ENCODE data around the gene TAAR1. TPM values are rescaled to one million over a fixed set of nuclear protein-coding genes. Genes with fewer than 3 reads are reported as not detected.
"Not testable (repeated sequence)": the region's sequence is repeated elsewhere in the genome, so short reads cannot be mapped to it uniquely, and the experiment has no call there.

The TAAR1 gene
- total RNA-seq, 1 donor from 2014 or later: not detected

DNA sequence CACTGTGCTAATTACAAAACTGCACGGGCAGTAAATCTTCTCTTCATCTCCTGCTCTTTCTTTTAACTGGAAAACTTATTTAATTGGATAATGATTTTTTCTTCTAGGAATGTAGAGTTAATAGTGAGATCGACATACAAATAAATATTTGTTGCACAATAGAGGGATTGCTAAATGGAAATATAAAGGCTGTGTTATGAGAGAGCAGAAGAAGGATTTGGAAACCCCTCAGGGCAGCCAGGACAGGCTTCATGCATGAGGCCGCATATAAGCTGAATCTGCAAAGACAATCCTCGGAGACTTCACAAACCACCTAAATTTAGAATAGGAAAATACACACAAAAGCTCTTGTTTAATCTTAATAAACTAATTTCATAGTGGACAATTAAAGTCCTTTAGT lies 2.9 kb upstream of the TAAR1 start:
- no peak for DNase-seq

DNA sequence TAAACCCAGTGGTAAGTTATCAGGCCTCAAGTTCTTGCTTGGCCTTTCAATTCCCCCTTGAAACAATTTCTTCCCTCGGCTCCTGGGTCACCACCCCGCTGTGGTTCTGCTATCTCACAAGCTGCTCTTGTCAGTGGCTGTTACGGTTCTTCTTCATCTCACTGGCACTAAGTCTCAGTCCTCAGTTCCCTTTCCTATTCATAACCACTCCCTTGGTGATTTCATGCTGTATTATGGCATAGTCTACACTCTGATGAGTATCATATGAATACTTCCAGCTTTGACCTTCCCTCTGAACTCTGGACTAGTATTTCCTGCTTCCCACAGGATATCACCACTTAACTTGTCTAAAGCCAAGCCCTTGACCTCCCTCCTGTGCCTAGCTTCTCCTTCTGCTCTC lies 7.9 kb downstream of the TAAR1 start:
- DNase-seq: no peak

DNA sequence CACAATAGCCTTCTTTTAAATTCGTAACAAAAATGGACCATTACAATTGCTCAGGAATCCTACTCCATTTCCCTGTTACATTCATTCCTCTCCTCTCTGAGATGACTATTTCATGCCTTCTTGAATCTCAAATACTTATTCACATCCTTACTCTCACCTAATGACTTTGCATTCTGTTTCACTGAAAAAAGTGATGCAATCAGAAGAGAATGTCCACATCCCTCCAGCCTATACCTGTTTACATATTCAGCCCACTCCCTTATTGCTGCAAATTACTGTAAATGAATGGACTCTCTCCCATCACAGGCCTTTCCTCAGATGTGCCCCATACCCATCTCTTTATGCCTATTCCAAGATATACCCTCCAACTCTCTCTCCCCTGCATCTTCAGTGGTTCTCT lies 8.6 kb downstream of the TAAR1 start:
- no peak for DNase-seq

DNA sequence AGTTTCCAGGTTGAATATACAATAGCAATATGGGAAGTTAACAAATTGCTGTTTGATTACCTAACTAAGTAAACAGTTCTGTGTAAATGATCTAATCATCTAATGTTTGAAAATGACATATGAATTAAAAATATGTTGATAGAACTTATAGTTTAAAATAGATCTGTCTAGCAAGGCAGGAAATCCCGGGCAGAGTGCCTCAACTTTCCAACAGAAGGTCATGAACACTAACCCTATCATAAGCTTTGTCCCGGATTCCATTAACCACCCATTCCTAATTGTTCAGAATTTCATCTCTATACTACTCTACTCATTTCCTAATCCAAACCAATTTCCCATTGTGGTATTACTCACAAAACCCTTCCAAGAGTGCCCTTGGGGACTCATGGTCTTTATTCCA lies 10.2 kb downstream of the TAAR1 start:
- DNase-seq: no peak

DNA sequence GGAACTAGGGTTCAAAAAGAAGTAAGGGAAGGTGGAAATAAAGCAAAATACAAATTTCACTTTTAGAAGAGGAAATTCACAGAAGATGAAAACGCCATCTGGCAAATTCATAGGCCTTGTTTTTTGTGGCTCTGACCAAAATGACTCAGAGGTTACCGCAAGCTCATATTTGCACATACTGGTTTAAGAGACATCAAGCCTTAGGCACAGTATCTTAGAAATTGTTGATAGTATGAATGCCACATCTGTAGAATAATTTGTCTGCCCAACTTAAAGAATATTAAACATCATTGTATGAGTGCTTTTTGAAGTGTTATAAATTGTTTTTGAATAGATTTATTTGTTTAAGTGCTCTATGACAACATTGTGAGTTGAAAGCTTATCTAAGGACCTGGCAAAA lies 10.6 kb downstream of the TAAR1 start:
- DNase-seq: no peak

DNA sequence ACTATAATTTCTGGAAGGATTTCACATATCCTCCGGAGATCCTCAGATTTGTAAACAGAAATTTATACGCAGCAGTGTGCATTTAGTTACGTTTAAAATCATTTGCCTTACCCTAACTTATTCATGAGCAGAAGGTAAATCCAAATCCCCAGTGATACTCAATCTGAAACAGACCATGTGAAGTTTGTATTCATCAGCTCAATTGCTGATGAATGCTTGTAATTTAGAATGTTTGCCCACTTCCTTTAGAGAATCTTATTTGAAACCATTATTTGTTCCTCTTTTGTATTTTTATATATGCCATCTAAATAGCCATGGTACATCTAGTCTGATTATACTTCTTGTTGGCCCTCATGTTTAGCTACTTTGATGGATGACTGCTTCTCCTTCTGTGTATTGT lies 15.4 kb downstream of the TAAR1 start:
- no peak for DNase-seq

DNA sequence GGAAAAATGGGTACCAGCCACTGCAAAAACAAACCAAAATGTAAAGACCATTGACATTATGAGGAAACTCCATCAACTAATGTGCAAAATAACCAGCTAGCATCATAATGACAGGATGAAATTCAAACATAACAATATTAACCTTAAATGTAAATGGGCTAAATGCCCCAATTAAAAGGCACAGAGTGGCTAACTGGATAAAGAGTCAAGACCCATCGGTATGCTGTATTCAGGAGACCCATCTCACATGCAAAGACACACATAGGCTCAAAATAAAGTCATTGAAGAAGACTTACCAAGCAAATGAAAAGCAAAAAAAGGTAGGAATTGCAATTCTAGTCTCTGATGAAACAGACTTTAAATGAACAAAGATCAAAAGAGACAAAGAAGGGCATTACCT lies 21.8 kb downstream of the TAAR1 start:
- not testable (repeated sequence) for DNase-seq

DNA sequence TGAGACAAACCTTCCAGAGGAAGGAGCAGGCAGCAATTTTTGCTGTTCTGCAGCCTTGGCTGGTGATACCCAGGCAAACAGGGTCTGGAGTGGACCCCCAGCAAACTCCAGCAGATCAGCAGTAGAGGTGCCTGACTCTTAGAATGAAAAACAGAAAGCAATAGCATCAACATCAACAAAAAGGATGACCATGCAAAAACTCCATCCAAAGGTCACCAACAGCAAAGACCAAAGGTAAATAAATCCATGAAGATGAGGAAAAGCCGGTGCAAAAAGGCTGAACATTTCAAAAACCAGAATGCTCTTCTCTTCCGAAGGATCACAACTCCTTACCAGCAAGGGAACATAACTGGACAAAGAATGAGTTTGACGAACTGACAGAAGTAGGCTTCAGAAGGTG lies 23.1 kb downstream of the TAAR1 start:
- DNase-seq: not testable (repeated sequence)

DNA sequence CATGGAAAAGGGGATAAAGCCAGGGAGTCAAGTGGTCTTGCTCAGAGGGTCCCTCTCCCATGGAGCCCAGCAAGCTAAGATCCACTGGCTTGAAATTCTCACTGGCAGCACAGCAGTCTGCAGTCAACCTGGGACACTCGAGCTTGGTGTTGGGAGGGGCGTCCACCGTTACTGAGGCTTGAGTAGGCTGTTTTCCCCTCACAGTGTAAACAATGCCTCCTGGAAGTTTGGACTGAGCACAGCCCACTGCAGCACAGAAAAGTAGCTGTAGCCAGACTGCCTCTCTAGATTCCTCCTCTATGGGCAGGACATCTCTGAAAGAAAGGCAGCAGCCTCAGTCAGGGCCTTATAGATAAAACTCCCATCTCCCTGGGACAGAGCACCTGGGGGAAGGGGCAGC lies 23.7 kb downstream of the TAAR1 start:
- DNase-seq: not testable (repeated sequence)

DNA sequence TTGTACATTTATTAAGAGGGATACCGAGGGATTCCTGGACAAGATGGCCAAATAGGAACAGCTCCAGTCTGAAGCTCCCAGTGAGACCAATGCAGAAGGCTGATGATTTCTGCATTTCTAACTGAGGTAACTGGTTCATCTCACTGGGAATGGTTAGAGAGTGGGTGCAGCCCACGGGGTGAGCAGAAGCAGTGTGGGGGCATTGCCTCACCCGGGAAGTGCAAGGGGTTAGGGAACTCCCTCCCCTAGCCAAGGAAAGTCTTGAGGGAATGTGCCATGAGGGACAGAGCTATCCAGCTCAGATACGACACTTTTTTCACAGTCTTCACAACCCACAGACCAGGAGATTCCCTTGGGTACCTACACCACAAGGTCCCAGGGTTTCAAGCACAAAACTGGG lies 24.2 kb downstream of the TAAR1 start:
- no peak for DNase-seq

DNA sequence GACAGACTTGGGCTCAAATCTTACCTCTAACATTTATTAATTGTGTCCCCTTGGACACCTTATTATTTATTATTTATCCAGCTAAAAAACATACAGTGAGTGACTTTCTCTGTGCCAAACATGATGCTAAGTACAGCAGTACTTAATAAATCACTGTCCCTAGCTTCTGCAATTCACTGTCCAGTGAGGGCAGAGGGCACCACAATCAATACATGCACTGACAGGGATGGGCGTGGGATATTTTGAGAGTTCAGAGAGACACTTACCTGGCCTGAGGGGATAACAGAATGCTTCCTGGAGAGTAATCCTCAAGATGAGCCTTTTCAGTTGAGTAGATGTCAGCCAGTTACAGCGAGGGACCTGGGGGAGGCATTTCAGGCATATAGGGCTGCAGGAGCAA lies 25.6 kb downstream of the TAAR1 start:
- DNase-seq: no peak

DNA sequence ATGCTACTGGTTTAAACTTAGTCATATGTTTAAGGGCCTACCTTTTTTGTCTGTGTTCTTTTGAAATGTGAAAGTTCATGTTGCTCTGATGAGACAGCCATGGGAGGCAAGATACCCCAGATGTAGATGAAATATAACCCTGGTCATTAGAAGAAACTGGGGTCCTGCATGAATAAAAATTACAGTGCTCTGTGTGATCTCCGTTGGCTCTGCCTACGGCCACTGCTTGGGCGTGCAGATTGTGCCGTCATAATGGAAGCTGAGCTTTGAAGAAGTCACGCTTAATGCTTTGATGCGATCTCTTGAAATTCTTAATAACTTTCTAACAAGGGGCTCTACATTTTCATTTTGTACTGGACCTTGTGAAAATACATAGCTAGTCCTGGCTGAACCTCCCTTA lies 34.8 kb downstream of the TAAR1 start, which contains the start of gene TAAR2:
Gene TAAR2 (minus strand): TSS at position 101 of the 400 bp plus-strand sequence. CDS start 0 bp downstream, at position 101.
- no peak for DNase-seq

DNA sequence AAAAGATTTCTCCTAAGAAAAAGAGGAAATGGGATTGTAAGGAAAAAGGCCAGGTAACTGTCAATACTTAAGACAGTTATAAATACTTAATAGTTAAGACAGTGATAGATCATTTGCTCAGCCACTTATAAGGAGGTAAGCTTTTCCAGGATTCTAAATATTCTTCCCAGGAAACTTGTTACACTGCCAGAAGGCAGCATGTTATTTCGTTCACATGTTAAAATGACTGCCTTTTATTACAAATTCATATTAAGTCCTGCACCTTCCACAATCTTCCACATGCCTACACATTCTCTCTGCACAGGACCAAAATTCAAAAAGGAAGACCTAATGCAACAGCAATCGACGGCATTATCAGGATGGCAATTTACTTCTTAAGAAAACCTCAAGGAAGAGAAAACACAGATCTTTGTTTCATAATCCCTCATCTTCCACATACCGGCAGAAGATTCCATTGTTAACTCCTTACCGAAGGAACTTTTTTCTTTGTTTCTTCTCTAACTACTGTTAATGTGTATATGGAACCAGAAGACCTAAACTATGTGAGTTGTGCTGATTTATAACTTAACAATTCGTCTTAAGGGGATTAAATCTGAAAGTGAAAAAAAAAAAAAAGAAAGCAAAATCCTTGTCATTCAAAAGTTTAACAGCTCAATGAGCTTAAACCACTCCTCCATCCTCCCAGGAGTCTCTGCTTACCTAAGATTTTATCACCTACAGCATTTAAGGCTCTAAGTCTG lies 35.7 kb downstream of the TAAR1 start:
- no peak for DNase-seq

DNA sequence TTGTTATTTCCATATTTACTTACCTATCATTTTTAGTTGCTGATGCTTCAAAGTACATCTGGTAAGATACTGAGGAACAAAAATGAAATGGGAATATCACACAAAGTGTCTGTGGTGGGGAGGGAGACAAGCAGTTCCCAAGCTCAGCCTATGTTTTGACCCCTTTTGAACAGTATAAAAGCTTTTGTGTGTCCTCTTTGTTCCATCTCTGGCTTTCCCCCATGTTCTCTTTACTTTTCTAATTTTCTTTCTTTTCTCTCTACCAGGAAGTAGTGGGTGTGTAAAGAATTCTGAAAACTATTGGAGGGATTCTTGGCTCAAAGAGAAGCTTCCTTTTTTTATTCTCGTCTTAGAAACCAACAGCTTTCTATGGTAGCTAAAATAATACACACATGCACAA lies 42.3 kb downstream of the TAAR1 start:
- DNase-seq: no peak

DNA sequence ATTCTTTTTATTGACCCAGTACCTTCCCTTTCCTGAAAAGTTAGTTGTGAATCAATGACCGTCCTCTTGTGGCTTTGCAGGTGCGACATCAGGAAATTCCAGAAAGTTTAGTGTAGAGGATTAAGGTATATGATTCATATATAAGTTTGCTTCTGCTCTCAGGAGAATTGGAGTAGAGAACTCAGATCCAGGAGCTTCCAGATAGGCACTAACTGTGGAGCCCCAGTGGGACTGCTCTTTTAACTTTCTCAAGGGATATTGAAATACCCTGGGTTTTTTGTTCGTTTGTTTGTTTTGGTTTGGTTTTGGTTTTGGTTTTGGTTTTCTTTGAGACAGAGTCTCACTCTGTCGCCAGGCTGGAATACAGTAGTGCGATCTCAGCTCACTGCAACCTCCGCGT lies 44.4 kb downstream of the TAAR1 start:
- no peak for DNase-seq

DNA sequence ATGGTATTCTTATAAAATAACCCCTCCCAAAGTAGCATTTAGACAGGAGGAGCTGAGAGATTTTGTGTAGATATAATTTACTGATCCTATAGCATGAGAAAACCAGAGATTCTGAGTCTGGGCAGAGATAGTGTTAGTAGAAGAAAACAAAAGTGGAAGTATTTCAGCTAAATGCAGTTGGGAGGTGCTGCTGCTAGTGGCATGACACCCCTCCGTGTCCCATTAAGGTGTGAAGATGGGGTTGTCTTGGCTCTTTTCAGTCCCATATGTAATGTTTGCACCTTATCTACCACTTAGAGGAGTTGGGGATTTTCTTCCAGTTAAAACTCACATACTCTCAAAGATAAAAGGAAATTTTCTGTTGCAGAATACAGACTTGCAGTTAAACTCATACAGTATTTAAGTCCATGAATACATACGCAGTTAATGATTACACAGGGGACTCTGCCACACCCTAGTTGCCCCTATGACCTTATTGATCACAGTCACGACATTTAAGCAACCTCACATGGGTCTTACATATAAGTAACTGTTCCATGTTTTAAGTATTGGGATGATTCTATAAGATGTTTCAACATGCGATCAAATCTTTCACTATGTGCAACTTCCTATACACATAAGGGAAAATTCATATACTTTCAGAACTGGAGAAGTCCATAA lies 46.4 kb downstream of the TAAR1 start:
- DNase-seq: no peak

DNA sequence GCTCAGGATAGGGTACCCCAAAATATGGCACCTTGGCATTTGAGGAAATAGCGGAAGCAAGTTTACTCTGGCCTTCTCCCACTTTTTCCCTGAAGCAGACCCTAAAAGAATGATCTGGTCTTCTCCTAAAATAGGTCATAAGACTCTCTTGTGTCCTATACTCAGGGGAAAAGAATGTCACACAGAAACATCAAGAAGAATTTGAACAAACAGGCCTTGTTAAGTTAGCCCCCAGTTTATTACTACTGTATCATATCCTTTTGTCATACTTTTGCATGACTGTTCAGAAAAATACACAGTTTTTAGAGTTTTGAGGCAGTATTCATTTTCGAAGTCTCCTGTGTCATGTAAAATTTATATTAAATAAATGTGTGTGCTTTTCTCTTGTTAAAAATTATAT lies 47.4 kb downstream of the TAAR1 start:
- no peak for DNase-seq

DNA sequence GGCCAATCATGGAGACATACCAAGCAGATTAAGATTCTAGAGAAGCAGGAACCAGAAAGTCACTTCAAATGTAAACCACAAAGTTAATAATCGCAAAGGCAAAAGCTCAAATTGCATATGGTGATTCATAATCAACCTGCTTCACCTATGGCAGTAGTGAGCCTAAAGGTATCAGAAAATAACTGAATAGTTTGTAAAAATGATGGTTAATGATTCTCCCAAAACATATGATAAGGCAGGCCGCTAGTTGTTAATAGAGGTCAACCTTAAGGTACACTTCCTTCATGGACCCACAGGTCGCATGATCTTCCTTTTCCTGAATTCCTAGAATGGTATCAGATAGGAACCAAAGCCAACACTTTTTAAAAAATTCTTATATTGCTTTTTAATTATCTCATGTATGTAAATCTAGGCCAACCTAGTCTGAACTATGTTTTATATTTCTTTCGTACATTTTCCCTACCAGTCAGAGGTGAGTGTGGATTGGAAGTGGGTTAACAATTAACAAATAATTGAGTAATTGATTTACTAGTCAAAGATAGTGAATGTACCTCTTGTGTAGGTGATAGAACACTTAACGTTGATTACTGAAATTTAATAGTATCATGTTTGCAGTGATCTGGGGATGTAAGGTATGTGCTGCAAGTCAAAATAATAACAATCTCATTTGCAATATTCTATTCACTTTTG lies 51.3 kb downstream of the TAAR1 start:
- DNase-seq: no peak

DNA sequence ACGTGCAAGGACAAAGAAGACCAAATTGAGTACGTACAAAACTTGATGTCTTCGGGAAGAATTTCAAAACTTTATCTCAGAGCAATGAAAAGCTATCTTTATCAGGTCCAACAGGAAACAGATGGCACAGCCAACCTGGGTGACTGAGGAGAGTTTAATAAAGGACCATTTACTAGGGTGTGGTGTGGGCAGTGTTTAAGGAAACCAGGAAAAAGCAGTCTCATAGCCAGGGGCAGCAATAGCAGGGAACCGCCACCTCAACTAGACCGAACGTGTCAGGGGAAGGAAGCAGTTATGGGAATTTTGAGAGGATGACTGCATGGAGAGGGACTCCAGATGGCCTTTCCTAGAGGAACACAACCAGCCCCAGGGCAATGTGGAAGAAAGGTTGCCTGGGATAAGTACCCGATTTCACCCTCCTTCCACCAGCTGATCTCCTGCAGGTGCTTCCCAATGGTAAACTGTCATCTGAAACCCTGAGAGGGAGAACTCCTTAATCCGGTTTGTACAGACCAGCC lies 54.3 kb downstream of the TAAR1 start:
- no peak for DNase-seq

DNA sequence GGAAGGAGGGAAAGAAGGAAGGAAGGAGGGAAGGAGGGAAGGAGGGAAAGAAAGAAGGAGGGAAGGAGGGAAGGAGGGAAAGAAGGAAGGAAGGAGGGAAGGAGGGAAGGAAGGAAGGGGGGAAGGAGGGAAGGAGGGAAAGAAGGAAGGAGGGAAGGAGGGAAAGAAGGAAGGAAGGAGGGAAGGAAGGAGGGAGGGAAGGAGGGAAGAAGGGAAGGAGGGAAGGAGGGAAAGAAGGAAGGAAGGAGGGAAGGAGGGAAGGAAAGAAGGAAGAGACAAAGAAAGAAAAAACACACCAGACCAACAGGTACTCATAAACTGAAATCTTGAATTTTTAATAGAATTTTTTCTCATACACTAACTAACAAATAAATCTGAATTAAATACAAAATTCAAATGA lies 58.1 kb downstream of the TAAR1 start:
- not testable (repeated sequence) for DNase-seq

DNA sequence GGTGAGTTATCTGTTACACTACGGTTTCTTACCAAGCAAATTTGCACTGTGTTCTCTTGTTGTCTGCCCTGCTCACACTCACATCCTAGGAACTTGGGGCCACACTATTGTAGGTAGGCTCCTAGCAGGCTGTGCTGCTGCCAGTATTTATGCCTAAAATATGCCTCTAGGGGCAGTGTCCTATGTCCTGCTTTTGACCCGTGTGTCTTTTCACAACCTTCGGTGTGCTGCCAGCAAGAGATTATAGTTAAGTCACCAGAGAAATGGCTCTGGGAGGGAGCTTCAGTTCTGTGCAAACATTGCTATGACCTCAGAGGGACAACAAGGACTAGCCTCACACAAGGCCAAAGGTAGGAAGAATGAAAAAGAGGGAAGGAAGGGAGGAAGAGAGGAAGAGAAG lies 60.5 kb downstream of the TAAR1 start:
- no peak for DNase-seq

DNA sequence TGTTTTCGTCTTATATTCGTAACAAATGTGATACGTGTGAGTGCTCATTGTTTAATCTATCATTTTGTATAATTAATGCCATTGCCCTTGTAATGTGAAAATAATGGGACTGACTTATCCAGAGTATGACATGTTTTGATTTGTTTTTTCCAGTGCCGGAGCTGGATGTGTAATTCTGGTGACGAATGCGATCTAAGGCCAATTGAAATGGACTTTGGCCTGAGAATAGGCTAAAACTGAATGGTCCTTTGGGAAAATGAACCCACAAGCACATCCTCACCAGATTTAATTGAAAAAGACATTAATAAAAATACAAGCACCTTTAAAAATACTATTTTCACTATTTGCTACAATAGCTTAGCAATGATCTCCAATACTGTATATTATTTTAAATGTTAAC lies 62.8 kb downstream of the TAAR1 start:
- no peak for DNase-seq

Data from skin of body (tissue), 2 donors.